Measurements from ENCODE around the gene DISP2.

The DISP2 gene

GRCh38 chr15:40366457-40367370 lies 8.7 kb downstream of the DISP2 start:
- no peak for DNase-seq

GRCh38 chr15:40367371-40367685 lies 9.3 kb downstream of the DISP2 start:
- DNase-seq = no peak

DNA sequence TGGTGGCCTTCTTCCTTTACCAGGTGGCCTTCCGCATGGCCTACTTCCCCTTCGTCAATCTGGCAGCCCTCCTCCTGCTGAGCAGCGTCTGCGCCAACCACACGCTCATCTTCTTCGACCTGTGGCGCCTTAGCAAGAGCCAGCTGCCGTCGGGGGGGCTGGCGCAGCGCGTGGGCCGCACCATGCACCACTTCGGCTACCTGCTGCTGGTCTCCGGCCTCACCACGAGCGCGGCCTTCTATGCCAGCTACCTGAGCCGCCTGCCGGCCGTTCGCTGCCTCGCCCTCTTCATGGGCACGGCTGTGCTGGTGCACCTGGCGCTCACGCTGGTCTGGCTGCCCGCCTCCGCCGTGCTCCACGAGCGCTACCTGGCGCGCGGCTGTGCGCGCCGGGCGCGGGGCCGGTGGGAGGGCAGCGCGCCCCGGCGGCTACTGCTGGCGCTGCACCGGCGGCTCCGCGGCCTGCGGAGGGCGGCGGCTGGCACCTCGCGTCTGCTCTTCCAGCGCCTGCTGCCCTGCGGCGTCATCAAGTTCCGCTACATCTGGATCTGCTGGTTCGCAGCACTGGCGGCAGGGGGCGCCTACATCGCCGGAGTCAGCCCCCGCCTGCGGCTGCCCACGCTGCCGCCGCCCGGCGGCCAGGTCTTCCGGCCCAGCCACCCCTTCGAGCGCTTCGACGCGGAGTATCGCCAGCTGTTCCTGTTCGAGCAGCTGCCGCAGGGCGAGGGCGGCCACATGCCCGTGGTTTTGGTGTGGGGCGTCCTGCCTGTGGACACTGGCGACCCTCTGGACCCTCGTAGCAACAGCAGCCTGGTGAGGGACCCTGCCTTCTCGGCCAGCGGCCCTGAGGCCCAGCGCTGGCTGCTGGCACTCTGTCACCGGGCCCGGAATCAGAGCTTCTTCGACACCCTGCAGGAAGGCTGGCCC lies 9.9 kb downstream of the DISP2 start:
- DNase-seq = no peak

DNA sequence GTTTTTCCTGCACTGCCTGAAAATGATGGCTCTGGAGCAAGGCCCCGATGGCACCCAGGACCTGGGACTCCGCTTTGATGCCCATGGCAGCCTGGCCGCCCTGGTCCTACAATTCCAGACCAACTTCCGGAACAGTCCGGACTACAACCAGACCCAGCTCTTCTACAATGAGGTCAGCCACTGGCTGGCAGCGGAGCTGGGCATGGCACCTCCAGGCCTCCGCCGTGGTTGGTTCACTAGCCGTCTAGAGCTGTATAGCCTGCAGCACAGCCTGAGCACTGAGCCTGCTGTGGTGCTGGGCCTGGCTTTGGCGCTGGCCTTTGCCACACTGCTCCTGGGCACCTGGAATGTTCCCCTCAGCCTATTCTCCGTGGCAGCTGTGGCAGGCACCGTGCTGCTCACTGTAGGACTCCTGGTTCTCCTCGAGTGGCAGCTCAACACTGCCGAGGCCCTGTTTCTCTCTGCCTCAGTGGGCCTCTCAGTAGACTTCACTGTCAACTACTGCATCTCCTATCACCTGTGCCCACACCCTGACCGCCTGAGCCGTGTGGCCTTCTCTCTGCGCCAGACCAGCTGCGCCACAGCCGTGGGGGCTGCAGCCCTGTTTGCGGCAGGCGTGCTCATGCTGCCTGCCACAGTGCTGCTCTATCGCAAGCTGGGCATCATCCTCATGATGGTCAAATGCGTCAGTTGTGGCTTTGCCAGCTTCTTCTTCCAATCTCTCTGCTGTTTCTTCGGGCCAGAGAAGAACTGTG lies 10.9 kb downstream of the DISP2 start:
- no peak for DNase-seq

GRCh38 chr15:40369474-40369869 lies 11.5 kb downstream of the DISP2 start:
- DNase-seq = no peak

GRCh38 chr15:40369971-40370370 lies 12.0 kb downstream of the DISP2 start:
- DNase-seq = no peak

- no peak for DNase-seq
These were observed 15.0 kb downstream of the DISP2 start for GRCh38 chr15:40372981-40373380.

- no peak for DNase-seq
These were observed 19.6 kb downstream of the DISP2 start for GRCh38 chr15:40377606-40378005.

DNA sequence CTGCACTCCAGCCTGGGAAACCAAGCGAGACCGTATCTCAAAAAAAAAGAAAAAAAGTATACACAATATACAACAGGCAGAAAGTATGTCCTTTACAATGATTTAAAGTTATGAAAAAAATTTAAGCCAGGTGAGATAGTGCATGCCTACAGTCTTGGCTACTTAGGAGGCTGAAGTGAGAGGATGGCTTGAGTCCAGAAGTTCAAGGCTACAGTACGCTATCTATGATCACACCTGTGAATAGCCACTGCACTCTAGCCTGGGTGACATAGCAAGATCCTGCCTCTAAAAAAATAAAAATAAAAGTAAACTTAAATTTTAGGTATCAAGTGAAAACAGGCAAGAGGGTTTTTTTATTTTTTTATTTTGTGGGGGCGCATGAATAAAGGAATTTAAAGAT lies 21.4 kb downstream of the DISP2 start:
- no peak for DNase-seq

DNA sequence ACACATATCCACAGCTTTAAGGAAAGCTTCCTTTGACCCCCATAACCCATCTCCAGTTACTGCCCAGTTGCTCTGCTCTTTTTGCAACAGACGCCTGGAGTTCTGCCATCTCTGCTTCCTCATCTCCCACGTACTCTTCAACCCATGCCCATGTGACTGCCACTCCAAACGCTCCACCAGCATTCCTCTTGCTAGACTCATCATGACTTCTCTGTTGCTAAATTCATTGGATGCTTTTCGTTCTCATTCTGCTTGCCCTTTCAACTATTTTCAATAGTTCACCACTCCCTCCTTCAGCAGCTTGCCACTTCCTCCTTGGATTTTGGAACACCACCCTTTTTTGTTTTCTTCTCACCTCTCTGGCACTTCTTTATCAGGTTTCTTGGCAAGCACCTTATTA lies 21.8 kb downstream of the DISP2 start:
- no peak for DNase-seq

DNA sequence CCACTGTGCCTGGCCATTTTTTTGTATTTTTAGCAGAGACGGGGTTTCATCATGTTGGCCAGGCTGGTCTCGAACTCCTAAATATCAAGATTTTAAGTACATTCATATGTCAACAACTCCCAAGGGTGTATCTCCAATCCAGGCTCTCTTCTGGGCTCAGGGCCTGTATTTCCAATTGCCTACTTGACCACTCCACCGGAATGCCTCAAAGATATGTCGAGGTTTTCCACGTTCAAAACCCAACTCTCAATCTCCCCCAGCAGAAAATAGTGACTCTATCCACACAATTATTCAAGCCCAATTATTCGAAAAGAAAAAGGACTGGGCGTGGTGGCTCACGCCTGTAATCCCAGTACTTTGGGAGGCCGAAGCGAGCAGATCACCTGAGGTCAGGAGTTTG lies 22.6 kb downstream of the DISP2 start:
- DNase-seq = no peak

DNA sequence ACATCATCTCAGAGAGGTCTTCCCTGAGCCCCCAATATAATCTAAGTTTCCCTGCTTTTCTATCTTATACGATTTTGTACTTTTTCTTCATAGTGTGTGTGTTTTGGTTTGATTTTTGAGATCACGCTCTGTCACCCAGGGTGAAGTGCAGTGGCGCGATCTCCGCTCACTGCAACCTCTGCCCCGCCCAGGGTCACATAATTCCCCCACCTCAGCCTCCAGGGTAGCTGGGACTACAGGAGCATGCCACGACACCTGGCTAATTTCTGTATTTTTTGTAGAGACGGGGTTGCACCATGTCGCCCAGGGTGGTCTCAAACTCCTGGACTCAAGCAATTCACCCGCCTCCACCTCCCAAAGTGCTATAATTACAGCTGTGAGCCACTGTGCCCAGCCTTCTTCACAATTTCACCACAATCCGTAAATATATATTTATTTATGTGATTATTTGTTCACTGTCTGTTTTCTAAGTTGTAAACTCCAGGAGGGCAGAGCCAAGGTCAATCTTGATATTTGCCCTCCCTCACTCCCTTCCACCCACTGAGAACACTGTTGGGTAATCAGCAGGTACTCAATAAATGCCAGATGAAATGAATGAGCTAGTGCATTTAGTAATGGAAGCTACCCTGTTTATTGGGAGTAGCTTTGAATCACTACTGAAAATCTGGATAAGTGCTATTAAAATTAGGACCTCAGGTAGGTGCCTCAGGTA lies 24.0 kb downstream of the DISP2 start:
- no peak for DNase-seq

GRCh38 chr15:40382580-40383456 lies 24.8 kb downstream of the DISP2 start, which contains the start of gene KNSTRN:
Gene KNSTRN (plus strand): TSS chr15:40382721. CDS start chr15:40382836, 115 bp downstream.
- DNase-seq = peak; percentile 92

DNA sequence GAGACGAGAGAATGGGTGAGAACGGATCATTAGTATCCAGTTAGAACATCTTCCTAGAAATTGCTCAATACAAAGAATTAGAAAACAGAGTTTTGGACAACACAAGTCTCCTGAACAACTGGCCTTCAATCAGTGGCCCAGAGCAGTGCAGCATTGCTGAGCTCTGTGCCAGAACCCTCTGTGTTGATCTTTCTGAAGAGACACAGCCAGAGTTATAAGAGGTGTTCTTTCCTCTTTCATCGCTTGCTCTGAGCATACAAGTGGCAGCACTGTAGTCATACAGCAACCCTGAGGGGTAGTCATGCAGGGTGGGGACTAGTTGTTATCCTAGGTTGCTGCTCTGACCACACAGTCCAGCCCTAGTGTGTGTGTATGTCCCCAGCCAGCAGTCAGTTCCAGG lies 28.5 kb downstream of the DISP2 start:
- no peak for DNase-seq

DNA sequence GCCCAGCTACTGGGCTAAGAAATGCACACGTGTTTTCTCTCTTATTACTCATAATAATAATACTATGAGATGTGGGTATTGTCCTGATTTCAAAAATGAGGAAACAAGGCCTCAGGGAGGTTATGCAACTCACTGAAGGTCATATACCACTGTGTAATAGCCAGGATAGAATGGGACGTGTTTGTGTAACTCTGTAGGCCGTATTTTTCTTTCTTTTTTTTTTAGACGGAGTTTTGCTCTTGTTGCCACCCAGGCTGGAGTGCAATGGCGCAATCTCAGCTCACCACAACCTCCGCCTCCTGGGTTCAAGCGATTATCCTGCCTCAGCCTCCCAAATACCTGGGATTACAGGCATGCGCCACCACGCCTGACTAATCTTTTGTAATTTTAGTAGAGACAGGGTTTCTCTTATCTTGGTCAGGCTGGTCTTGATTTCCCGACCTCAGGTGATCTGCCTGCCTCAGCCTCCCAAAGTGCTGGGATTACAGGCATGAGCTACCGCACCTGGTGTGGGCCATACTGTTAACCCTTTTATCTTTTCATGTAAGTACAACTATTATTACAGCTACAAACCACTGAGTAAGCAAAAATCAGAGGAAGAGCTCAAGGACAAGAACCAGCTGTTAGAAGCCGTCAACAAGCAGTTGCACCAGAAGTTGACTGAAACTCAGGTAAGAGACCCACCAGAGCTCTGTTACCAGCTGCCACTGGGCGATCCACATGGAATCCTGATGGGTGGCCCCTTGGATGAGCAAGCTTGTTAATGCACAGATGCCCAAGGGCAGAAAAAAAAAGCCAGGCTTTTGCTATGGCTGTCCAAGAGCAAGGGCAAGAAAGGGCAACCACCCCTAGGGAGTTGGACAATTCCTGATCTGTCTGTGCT lies 31.2 kb downstream of the DISP2 start:
- no peak for DNase-seq

DNA sequence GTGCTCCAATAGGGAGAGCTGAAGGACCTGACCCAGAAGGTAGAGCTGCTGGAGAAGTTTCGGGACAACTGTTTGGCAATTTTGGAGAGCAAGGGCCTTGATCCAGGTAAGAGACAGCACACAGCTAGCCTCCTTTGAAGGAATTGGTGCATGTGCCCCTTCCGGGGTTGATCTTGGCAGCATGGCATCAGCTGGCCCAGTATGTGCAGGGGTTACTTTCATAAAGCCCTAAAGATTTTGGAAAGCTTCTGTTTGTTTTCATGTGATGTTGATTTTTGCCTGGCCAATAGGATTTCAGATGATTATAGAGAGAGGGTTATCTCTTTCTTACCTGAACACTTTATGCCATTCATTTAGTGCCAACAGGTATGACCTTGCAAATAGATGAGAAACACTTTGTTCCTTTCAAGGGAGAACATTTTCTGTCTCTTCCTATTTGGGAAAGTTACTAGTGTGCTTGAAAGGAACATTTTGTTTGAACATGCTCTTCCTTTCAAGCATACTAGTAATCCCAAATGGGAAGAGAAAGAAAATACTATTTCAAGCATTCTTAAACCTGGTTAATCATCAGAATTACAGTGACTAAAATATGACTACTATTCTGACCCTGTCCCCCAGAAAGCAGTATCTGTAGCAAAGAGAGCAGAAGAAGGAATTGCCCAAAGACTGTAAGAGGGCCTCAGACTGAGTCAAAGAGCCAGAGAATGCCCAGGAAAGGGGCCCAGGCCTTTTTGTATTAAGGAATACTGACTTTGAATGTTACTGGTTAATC lies 32.0 kb downstream of the DISP2 start:
- no peak for DNase-seq

DNA sequence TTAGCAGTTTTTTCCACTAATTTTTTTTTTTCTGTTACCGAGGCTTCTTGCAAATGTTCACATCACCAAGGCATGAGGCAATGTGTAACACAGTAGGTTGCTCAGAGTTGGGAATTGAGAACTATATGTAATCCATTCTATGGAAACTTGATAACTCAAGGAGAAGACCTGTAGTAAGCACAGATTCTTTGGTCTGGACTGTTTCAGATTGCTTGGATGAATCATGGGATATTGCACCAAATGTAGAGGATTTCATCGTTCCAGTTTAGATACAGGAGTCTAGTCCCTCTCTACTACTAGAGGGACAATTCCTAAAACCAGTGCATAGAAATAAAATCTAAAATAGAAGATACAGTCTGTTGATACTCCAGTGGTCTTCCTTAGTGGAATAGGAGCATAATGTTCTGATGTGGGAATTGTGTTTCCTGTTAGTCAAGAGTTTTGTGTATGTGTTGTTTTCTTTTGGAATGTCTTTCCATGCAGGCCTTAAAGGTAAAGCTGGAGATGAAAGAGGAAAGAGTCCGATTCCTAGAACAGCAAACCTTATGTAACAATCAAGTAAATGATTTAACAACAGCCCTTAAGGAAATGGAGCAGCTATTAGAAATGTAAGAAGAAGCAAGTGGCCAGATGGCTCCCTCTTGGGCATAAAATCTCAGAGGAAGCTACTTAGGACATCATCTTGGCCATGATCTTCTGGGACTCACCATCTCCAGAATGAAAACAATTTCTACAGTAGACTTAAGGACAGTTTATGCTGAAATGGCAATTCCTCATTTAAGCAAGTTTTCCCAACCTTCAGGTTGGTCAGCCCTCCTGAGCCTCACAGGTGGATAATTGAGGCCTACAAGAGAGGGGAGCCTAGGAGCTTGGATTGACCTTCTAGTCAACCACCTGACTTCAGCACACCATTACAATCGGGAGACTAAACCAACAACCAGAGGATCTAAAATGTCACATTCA lies 35.2 kb downstream of the DISP2 start:
- DNase-seq = no peak

- DNase-seq = no peak
These were observed 39.8 kb downstream of the DISP2 start for GRCh38 chr15:40397688-40398412.
